Nucleus accumbens (tissue), 56 donors: Measurements from ENCODE around the gene MEGF10.

Experiments used
- DNase-seq, 56 donors: peaks; one replicate each; lab custom pipeline; 2025; lab: John Stamatoyannopoulos, UW

MEGF10 gene

DNA sequence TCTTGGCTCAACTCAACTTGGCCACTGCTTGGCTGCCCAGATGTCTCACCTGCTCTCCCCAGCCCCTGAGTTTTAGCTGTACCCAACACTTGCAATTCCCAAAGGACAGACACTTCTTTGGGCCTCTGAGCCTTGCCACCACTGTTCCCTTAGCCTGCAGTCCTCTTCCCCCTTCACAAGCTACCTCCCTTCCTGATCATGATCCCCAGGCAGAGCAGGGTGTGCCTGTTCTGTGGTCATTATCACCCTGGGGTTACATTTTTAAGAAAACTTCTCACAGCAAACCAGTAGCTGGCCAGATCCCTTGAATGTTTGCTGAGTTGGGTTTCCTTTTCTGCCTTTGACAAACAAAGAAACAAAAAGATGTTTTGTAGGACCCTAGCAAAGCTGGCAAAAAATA, 139.3 kb downstream of the MEGF10 start:
- DNase-seq, result no peak

DNA sequence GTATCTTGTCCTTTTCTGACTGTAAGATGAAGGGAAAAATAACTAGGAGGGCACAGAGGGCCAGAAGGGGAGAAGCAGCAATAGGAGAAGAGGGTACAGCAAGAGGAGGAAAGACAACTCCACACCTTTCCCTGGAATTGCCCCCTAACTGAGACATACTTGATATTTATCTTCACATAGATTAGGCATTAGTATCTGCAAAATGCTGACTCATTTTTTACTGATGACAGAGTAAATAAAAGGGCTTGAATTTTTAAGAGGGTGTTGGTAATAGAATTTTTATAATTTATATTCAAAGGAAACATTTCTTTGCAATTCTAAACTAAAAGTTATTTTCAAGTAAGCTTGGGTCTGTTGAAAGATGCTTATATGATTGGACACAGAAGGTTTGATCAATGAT, 140.0 kb downstream of the MEGF10 start:
- no peak for DNase-seq

DNA sequence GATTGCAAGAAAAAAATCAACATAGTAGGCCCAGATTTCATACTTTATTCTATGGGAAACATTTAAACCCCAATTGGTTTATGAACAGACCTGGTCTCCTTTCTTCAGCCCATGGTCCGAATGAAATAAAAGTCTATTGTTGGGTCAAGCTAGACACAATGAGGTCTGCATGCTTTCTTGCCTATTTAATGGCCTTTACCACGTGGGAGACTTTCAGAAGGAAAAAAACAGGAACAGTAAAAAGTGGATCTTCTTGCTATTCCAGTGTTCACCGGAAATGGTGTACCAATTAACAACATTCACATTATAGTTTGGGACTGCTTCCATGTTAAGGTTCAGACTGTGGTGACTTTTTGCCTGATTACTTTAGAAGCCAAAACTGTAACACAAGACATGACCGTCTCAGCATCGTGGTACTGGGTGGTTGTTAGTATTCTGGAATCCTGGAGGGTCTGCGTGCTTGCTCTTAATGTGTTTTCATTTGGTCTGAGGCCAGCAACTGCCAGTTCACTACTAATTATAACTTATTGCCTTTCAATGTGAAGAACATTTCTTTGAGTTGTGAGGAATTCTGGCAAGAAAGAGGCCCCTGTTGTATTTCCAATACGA, 141.5 kb downstream of the MEGF10 start:
- no peak for DNase-seq

DNA sequence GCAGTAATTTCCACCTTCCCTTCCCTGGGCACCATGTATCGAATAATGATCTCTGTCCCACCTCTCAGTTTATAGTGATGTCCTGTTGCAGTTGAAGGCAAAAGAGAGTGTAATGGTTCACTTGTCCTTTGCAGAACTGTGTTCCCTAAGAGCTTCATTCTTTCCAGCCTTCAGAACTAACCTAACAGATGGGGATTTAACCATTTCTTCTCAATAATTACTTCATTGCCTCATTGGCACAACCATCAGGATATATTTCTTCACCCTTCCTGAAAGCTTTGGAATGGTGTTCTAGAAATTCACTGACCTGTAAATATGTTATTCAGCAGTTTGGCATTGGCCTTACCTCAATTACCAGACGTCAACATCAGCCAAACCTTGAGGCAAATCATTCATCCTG, 142.9 kb downstream of the MEGF10 start:
- DNase-seq, result no peak

DNA sequence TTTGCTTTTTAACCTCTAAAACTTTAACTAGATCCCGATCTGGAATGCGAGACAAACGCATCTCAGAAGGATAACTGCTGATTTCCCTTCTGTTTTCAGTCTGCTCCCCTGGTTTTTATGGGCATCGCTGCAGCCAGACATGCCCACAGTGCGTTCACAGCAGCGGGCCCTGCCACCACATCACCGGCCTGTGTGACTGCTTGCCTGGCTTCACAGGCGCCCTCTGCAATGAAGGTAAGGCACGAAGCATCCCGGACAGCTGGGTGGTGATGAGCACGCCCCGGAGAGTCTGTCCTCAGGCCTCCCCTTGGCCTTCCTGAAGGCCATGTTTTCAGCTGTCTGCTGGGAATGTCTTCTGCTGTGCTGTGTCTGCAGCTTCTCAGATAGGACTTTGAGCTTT, 144.0 kb downstream of the MEGF10 start:
- no peak for DNase-seq

DNA sequence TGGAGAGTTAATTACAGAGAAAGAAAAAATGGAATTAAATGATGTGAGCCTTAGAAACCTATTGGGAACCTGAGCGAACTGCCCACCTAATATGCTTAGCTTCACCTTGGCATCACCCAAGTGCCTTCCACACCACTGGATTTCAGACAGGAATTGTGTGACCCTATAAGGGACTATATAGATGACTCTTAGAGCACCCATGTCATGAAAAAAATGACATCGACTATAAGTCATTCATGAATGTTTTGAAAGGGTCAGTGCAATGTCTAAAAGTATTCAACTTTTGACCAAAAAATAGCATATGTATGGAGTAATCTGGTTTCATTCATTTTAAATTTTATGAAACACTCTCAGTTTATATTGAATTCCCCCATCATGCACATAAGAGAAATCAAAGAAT, 145.2 kb downstream of the MEGF10 start:
- no peak for DNase-seq

DNA sequence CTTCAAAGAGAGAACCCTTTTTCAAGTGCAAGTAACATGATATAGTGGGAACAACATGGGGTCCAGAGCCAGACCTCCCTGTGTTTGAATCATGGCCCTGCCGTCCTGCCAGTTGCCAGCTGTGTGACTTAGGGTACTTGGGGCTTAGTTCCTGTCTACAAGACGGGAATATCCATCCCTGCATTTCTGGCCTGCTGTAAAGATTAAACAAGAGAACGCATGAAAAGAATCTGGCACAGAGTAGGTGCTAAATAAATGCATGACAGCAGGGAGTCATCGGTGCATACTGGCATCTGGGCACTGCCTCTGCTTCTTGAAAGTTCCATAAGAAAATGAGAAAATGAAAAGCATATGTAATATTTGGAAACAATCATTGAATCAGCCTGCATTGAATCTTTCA, 149.0 kb downstream of the MEGF10 start:
- no peak for DNase-seq

DNA sequence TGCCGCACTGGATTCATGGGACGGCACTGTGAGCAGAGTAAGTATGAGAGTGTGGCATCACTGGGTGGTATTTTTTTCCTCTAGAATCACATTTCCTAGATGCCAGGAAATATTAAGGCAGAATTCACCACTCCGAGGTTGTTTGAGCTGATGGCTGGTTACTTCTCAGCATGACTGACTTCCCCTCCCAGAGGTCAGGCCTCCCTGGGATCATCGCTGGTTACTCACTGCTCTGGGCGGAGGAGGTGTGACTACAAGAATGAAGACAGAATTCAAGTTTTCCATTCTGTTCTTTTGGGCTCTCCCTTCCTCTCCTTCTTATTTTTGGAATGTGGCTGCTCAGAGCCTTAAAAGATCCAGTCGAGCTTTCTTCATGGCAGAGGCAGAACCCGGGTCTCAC, 150.2 kb downstream of the MEGF10 start:
- DNase-seq, result no peak

DNA sequence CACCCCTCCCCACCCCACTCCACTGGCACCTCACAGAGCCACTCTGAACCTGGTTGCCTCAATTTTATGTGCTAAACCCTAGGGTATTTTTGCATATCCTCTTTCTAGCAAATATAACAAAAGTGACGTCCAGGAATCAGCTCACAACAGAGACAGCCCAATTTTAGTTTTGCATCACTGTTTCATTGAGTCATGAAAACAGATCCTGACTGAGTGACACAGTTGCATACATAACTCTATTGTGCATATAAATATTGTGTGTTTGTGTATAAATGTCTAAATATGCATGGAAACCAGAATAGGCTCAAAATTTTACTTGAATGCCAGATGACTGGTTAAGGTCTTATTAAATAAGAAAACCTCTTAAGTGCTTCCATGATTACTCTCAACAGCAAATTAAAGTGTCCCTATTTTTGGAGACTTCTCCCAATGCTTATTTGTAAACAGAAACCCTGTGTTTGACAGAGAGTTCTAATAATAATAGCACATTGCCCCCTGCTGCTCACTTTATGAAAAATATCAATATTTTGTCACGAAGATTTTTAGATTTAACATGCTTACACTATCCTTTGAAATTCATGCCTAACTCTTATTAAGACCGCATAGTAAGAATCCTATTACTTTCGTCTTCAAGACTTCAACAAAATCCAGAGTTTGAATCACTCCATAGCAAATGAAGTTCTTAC, 151.3 kb downstream of the MEGF10 start:
- DNase-seq, result no peak

DNA sequence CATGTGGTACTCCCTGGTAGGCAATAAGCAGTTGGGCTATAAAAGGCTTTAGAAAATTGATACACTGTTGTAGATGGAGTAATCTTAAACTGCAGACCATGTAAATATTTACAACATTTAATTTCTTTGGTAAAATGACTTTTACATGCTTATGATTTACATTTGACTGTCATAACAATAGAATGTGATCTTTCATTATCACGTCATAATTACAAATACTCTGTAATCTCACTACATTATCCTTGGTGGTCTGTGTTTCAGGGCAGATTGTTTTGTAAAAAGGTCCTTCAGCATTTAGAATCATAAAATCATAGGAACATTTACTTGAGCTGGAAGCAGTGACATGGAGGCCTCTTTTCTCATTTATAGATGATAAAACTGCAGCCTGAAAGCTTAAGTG, 153.6 kb downstream of the MEGF10 start:
- no peak for DNase-seq

DNA sequence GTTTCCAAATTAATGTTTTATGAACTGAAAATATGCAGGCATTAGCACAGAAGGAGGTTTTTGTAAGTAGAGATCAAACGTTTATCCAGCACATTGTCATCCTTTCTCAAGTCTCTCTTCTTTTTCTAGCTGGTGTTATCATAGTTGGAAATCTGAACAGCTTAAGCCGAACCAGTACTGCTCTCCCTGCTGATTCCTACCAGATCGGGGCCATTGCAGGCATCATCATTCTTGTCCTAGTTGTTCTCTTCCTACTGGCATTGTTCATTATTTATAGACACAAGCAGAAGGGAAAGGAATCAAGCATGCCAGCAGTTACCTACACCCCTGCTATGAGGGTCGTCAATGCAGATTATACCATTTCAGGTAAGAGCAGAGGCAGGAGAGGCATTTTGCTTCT, 154.7 kb downstream of the MEGF10 start:
- DNase-seq, result no peak

DNA sequence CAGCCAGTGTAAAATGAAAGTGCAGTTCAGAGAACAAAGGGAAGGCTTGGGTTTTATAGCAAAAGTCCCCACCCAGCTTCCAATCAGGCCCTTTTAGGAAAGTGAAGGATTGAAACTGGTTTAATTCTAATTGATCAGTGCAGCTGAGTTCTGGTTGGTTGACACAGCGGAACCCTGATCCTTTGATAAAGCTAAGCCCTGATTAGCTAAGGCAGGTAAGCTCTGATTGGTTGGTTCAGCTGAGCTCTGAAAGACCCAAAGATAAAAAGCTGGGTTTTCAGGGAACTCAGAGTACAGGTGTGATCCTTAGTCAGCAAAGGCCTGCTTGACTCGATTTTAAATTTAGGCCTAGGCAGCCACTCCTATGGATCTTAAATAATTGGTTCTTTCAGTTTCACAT, 156.0 kb downstream of the MEGF10 start:
- DNase-seq, result no peak

DNA sequence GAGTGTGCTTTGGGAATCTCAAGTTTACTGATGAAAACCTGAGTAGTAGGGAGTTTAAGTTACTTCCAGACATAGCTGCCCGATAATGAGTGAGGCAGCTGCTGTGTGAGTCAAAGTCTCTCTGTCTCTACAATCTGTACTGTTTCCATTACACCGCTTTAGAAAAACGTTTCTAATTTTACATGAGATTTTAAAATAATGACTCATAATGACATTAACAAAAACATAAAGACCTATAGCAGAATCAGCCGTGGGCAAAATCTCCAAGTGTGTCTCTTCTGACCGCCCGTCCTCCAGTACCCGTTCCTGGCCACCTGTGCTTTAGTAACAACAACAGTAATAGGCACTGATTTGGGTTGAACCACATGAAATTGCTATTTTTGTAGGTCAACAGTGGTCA, 157.2 kb downstream of the MEGF10 start:
- DNase-seq, result no peak

DNA sequence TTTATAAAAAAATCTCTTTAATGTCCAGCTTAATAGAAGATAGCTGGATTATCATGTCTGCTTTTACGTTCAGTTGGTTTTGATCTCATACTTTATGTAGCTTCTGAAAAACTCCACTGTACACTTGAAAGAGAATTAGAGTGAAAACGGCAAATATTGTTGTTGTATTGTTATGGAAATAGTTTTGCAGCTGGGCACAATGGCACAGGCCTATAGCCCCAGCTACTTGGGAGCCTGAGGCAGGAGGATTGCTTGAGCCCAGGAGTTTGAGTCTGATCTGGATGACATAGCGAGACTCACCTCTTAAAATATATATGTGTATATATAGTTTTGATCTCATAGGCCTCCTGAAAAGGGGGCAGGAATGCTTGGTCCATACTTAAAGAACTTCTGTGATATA, 159.4 kb downstream of the MEGF10 start:
- DNase-seq, result no peak

DNA sequence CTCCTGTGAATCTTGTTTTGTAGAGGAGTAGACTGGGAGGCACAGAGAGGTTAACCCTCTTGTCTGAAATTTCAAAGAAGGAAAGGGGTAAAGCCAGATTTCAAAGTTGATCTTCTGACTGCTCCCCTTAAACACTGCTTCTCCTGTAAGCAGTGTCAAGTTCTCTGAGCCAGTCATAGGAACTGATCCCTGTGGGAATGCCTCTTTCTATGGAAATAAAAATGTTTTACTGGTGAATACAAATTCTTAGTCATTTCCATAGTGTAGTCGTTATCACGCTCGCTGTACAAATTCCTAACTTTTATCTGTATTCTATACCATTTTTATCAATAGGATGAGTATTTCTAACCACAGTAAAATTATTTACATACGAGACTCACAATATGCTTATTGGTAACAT, 160.5 kb downstream of the MEGF10 start:
- no peak for DNase-seq

DNA sequence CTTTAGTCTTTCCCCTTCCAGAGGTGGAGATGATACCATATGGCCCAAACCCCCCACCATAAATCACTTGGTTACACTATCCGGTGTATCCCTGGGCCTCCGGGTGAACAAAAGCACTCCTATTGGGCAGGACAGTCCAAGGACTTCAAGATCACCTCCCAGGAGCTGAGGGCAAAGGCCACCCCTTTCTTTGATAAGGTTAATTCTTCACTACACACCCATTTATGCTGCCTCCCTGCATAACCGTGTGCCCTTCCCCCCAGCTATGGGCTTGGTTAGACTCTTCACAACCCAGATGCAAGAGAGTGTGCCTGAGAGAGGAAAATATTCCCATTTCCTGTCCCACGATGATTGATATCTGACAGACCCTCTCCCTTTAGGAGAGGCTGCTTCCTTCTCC, 162.0 kb downstream of the MEGF10 start:
- DNase-seq, result no peak

DNA sequence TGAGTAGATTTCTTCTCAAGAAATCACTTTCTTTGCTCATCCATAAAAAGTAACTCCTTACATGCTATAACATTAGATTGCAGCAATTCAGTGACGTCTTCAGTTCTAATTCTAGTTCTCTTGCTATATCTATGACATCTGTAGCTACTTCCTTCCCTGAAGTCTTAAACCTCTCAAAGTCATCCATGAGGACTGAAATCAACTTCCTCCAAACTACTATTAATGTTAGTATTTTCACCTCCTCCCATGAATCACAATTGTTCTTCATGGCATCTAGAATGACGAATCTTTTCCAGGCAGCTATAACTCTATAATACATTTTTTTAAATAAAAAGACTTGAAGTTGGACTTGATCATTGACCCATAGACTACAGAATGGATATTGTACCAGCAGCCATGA, 180.6 kb downstream of the MEGF10 start:
- DNase-seq, result no peak

DNA sequence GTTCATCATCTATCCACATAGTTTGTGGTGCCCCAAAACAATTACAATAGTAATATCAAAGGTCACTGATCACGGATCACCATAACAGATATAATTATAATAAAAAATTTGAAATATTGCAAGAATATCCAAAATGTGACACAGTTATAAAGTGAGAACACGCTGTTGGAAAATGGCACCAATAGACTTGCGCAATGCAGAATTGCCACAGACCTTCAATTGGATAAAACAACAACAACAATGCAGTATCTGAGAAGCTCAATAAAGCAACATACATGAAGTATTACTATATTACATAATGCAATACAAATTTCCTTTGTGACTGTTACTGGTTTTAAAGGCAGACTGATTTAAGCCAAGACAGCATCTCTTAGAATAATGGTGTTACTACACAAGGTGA, 182.1 kb downstream of the MEGF10 start:
- no peak for DNase-seq

DNA sequence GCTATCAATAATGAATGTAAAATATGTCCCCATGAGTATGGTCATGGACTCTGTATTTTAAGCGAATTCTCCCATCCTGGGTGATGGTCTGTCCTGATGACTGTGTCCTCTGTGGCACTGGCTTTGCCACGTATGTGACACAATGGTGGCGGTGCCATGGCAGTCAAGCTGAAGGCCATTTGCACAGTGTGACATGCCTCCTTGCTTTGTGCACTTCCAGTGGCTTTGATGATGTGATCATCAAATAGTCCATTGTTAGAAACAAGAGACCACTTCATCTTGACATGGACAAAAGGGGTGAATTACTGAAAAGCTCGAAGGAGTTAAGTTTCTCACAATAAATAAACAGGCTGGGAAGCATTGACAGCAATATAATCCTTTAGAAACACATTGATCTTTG, 195.9 kb downstream of the MEGF10 start:
- DNase-seq, result peak in 22 of 56 donors; percentile 0 to 34 (median 6)

DNA sequence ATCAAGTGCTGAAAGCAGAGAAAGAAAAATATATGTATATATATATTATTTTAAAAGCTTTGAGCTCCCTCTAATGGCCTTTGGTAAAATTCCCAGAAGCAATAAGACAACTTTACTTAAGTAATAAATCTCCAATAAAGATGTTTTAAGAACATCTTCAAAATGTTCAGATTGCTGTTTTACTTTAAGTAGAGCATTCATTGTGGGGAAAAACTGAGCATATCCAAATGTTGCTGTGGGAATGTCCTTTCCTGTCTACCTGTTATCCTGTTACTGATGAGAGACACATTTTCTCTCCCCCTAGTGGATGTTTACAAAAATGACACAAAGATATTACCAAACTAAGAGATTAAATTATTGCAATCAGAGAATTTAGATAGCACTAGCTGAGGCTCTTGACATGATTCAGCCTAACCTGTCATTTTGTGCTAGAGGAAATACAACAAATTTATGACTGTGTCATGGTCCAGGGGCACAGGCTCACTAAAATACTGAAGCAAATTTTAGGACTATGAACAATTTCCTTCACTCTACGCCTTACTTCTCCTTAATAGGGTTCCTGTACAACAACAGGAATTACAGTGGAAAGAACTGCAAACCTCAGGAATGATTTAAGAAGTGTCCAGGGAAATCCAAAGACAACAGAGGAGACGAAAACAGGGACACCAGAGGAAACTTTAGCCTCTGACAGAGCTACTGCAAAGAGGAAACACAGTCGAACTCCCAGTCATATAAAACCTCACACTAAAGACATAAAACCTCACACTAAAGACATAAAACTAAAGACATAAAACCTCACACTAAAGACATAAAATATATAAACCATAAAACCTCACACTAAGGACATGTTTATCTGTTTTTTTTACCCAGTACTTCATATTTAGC, 202.5 kb downstream of the MEGF10 start:
- no peak for DNase-seq

DNA sequence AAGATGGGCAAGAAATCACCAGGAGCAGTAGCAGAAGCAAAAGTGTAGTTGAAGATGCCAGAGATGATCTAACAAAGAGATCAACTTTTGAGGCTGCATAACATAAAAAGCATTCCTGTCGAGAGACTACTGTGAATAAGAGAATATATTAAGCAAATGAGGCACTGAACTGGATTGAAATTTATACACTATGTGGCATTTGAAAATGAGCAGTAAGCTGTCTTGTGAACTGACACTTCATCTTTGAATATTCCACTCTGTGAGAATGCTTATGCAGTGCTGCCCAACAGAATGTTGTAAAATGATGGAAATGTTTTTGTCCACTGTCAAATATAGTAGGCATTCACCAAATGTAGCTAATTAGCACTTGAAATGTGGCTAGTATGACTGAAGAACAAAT, 208.0 kb downstream of the MEGF10 start:
- DNase-seq, result no peak

DNA sequence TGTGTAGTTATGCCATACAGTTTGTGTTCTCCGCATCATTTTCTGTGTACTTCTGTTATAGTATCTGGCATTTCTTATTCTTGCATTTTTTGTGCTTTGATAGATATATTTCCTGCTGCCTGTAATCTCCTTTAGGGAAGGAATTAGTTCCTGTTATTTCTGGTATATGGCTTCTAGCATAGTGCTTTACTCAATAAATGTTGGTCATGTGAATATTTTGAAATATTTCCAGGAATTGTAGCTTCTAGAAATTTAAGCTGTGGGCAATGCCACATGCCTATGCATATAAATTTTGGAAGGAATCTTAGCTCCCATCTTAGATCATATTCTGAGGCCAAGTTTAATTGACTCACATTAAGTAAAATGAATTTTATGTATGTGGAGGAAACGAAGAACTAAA, 215.3 kb downstream of the MEGF10 start:
- no peak for DNase-seq
